Body of pancreas (tissue), 4 donors: ENCODE data around the gene CPNE5. TPM values are rescaled to one million over a fixed set of nuclear protein-coding genes. Genes with fewer than 3 reads are reported as not detected.

Source experiments
- ATAC-seq: fragments of 150-250 bp; one replicate; pipeline ENCODE4 v1.9.1; 2016
- DNase-seq, 4 donors: peaks; one replicate each; pipeline ENCODE4 v3.0.0-alpha.2; 2019
- H3K27ac ChIP-seq, 4 donors: fragments of 200-600 bp; sonication (generic); 1 replicate in 3 of 4; 2 replicates in 1 of 4; pipeline versions ENCODE4 v1.5.1 to v1.6.1; 2016 to 2019; ENCODE audit warnings: mild to moderate bottlenecking in 1 of 4, mixed read lengths in 1 of 4, moderate library complexity in 1 of 4
- H3K27me3 ChIP-seq, 2 donors: fragments of 200-600 bp; sonication (generic); one replicate each; pipeline ENCODE4 v1.6.0; 2016; ENCODE audit warnings: mild to moderate bottlenecking in 1 of 2
- H3K36me3 ChIP-seq, 2 donors: fragments of 200-600 bp; sonication (generic); replicated peaks in 1 of 2; 2 replicates each; pipeline ENCODE4 v1.5.1; 2016; ENCODE audit warnings: low read depth in 2 of 2; ENCODE audit not compliant: insufficient read depth in 1 of 2
- H3K4me1 ChIP-seq: fragments of 200-600 bp; sonication (generic); one replicate; pipeline ENCODE4 v1.6.0; 2016
- H3K4me3 ChIP-seq, 2 donors: fragments of 200-600 bp; sonication (generic); 1 replicate in 1 of 2; 2 replicates in 1 of 2; pipeline ENCODE4 v1.5.1; 2016 to 2019
- H3K9me3 ChIP-seq, 3 donors: fragments of 200-600 bp; sonication (generic); 1 replicate in 2 of 3; 2 replicates in 1 of 3; pipeline ENCODE4 v1.5.1; 2016
- POLR2A ChIP-seq, 3 donors: fragments of 450-650 bp; IDR thresholded peaks; one replicate each; pipeline ENCODE4 v1.6.1; 2016; ENCODE audit warnings: antibody characterized with exemption in 3 of 3, mild to moderate bottlenecking in 2 of 3
- WGBS, 2 donors: methylation state at CpG; one replicate each; pipeline ENCODE4 v1.1.5; 2017; 5-methylcytosine and 5-hydroxymethylcytosine counted together
- intact Hi-C: fragments of 100-400 bp; cut with DNase I; formaldehyde crosslinking; loops from one replicate; pipeline ENCODE4 v1.15.1; 2023
- total RNA-seq, 2 donors: library from RNA; depleted of rRNA; stranded (reverse); fragments of >200 nt; gene quantifications; one replicate each; pipeline ENCODE4 v1.1.0, GENCODE V29; 2016
- TF ChIP-seq, protein P1 (sequence below), 7 experiments: fragments of 450-650 bp in 4 of 7; fragments of 200-600 bp in 3 of 7; sonication (generic) in 3 of 7; IDR thresholded peaks; one replicate each; pipeline ENCODE4 v1.5.1; 2016 to 2019; ENCODE audit warnings: antibody characterized with exemption in 7 of 7

The CPNE5 gene
- total RNA-seq, 2 donors from 2014 or later = 0.78 TPM; not detected in 1

DNA sequence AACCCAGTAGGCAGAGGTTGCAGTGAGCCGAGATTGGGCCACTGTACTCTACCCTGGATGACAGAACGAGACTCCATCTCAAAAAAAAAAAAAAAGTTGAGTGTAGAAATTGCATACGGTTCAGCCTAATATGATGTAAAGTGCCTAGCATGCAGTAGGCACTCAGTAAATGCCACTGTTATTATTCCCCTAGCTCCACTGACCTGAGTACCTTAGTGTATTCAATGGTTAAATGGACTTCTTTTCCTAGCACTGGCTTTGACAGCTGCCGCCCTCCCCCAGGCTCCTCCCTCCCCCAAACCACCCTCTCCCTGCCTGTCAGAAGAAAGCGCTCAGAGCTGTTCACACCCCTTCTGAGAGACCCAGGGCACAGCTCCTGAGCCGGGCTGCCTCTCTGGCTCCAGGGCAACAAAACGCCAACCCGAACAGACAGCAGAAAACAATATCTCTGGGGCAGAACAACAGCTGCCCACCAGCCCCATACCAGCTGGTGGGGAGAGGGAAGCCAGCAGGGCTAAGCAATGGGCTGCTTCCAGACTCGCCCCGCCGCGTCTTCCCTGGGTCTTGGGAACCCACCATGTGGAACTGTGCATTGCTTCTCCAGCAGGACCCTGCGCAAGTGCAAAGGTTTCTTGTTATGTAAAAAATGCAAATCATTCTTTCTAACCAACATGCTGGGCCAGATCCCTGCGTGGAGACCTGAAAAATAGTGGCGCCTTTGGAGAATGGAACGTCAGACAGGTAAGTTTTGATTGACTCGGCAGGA lies 4.5 kb downstream of the CPNE5 start:
- H3K9me3 ChIP-seq = no peaks in the 10 kb centered on the region
- H3K36me3 ChIP-seq = no peaks in the 10 kb centered on the region
- WGBS, 2 donors = 73 to 76% methylated on average over 12 to 17 of the region's 17 CpGs
- H3K4me1 ChIP-seq = peaks cover 17% of the 10 kb centered on the region
- H3K4me3 ChIP-seq = no peak overlapping the region
- H3K27ac ChIP-seq = no peak overlapping the region
- no peak for DNase-seq
- TF ChIP-seq POLR2A (IDR thresholded peaks at IDR 0.05) = no peak
- TF ChIP-seq, protein P1, sequence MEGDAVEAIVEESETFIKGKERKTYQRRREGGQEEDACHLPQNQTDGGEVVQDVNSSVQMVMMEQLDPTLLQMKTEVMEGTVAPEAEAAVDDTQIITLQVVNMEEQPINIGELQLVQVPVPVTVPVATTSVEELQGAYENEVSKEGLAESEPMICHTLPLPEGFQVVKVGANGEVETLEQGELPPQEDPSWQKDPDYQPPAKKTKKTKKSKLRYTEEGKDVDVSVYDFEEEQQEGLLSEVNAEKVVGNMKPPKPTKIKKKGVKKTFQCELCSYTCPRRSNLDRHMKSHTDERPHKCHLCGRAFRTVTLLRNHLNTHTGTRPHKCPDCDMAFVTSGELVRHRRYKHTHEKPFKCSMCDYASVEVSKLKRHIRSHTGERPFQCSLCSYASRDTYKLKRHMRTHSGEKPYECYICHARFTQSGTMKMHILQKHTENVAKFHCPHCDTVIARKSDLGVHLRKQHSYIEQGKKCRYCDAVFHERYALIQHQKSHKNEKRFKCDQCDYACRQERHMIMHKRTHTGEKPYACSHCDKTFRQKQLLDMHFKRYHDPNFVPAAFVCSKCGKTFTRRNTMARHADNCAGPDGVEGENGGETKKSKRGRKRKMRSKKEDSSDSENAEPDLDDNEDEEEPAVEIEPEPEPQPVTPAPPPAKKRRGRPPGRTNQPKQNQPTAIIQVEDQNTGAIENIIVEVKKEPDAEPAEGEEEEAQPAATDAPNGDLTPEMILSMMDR (IDR thresholded peaks at IDR 0.05) = no peak
- ATAC-seq = no peak
- no peaks in the 10 kb centered on the region for H3K27me3 ChIP-seq
- intact Hi-C loops = no loop called here

DNA sequence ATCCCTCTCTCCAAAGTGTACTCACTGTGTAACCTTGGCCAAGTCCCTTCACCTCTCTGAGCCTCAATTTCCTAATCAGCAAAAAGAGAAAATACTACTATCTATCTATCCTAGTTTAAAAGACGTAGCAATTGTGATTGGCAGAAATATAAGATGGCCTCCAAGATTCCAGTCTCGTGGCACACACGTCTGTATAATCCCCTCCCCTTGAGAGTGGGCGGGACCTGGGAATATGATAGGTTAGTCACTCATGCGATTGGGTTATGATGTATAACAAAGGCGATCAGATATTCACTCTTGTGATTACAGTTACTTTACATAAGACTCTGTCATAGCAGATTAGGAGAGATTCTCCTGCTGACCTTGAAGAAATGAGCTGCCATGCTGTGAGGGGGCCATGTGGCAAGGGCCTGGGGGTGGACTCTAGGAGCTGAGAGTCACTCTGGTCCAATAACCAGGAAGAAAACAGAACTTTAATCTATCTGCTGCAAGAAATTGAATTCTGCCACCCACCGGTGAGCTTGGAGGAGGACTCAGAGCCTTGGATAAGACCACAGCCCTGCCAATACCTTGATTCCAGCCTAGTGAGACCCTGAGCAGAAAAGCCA lies 6.0 kb downstream of the CPNE5 start:
- no peak for DNase-seq
- Histone ChIP-seq H3K36me3 (no peaks in the 10 kb centered on the region), H3K27me3 (no peaks in the 10 kb centered on the region), H3K4me3 (no peak overlapping the region), H3K9me3 (no peaks in the 10 kb centered on the region), H3K4me1 (peaks cover 14% of the 10 kb centered on the region), H3K27ac (no peak overlapping the region)
- TF ChIP-seq POLR2A (IDR thresholded peaks at IDR 0.05) = no peak
- 90 to 94% methylated on average over 7 of the region's 7 CpGs for WGBS, 2 donors
- intact Hi-C loops = no loop called here
- no peak for ATAC-seq

DNA sequence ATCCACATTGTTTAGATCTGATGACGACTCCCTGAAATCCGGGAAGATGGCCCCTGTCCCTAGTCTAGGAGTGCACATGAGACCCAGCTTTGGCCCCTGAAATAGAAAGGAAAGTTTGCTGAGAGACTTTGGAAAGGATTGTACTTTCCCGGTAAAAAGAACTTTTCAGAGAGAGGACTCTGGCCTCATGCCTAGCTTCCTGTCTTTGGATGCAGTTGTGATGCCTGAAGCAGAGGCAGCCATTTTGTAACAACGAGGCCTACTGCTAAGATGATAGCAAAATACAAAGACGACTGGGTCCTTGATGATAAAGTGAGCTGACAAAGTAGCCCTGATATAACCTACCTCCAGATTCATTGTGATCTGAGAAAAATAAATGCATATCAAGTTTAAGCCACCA lies 6.9 kb downstream of the CPNE5 start:
- no peak overlapping the region for H3K27ac ChIP-seq
- H3K4me3 ChIP-seq = no peak overlapping the region
- H3K9me3 ChIP-seq = no peaks in the 10 kb centered on the region
- H3K36me3 ChIP-seq = no peaks in the 10 kb centered on the region
- no peak for ATAC-seq
- peaks cover 14% of the 10 kb centered on the region for H3K4me1 ChIP-seq
- 91 to 92% methylated on average over 5 of the region's 5 CpGs for WGBS, 2 donors
- no peaks in the 10 kb centered on the region for H3K27me3 ChIP-seq
- TF ChIP-seq POLR2A (IDR thresholded peaks at IDR 0.05) = no peak
- TF ChIP-seq, protein P1 (IDR thresholded peaks at IDR 0.05) = no peak
- intact Hi-C loops = no loop called here
- DNase-seq = no peak

DNA sequence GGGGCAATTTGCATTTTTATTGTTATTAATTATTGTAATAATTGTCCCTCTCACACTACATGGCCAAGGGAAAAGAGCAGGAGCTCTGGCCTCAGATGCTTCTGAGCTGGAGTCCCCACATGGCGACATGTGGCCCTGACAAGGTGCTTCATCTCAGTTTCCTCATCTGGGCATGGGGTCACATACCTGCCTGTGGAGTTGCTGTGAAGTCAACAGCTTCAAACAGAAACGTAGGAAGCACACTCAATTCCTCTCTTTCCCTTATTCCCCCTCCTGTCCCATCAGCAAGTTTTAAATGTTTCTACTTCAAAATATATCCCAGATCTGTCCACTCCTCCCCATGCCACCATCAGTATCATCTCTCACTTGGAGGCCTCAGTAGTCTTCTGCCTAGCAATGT lies 8.7 kb downstream of the CPNE5 start:
- no peak for ATAC-seq
- no peak for DNase-seq
- TF ChIP-seq, protein P1 (IDR thresholded peaks at IDR 0.05) = no peak
- TF ChIP-seq POLR2A (IDR thresholded peaks at IDR 0.05) = no peak
- no peak overlapping the region for H3K4me3 ChIP-seq
- peak overlapping the region in 3 of 4 donors; percentile 36 to 48 (median 42) for H3K27ac ChIP-seq
- 36 to 38% methylated on average over 2 of the region's 2 CpGs for WGBS, 2 donors
- H3K36me3 ChIP-seq = no peaks in the 10 kb centered on the region
- no peaks in the 10 kb centered on the region for H3K27me3 ChIP-seq
- no peaks in the 10 kb centered on the region for H3K9me3 ChIP-seq
- peaks cover 14% of the 10 kb centered on the region for H3K4me1 ChIP-seq
- intact Hi-C loops = no loop called here

DNA sequence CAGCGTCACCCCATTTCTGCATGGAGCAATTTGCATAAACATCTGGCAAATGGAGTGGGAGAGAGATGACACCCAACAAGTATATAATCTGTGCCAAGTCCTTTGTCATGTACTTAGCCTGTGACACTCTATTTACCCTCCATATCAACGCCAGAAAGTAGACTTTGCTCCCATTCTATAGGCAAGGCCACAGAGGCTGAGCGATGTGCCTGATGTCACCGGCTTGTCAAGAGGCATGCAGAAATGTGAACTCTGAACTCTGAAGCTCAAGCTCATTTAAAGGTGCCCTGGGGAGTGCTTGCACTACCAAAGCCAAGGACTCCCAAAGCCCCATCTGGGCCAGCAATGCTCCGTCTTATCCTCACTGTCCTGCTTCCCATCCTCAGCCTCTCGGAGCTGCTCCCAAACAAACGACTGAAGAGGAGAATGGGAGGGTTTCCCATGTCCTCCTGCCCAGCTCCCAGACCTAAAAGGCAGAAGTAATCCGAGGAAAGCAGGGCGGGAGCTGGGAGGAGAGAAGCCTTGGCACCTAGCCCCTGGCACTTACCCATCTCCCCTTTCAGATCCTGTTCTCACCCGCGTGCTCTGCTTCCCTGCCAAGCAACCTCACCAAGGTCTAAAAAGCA lies 9.2 kb downstream of the CPNE5 start:
- intact Hi-C loops = no loop called here
- Histone ChIP-seq H3K27me3 (no peaks in the 10 kb centered on the region), H3K9me3 (no peaks in the 10 kb centered on the region), H3K27ac (peak overlapping the region; percentile 36 to 56 (median 45)), H3K36me3 (no peaks in the 10 kb centered on the region), H3K4me3 (no peak overlapping the region), H3K4me1 (peaks cover 14% of the 10 kb centered on the region)
- ATAC-seq (peak; percentile 86), DNase-seq (peak; percentile 82 to 95 (median 90))
- 11 to 15% methylated on average over 11 of the region's 11 CpGs for WGBS, 2 donors
- no peak for TF ChIP-seq POLR2A (IDR thresholded peaks at IDR 0.05)
- TF ChIP-seq, protein P1 (IDR thresholded peaks at IDR 0.05) = no peak
